IMR-90 (cell line): ENCODE measurements around the gene CYB561A3. TPM values are rescaled to one million over a fixed set of nuclear protein-coding genes. Genes with fewer than 3 reads are reported as not detected.

Experiments used
- ATAC-seq: fragments of 200-7000 bp; cut with Tn5 transposase; 2 replicates; pipeline ENCODE4 v1.9.1; 2020; ENCODE audit warnings: low read depth, mild to moderate bottlenecking, moderate library complexity
- BruUV-seq: library from RNA; stranded (reverse); fragments of 400-500 nt; replicated peaks from 2 replicates; lab custom pipeline; 2021; lab: Mats Ljungman, UMichigan
- CTCF ChIA-PET: fragments of 300-600 bp; formaldehyde crosslinking; extraction: SDS; loops from one replicate; lab custom pipeline; 2021; ENCODE audit warnings: antibody characterized with exemption; lab: Yijun Ruan, JAX
- POLR2A ChIA-PET: fragments of 300-600 bp; sonication (Branson Sonifier 250); formaldehyde crosslinking; loops from one replicate; lab custom pipeline; 2022; ENCODE audit warnings: antibody characterized with exemption; ENCODE audit not compliant: unreplicated experiment; lab: Charles Lee
- DNase-seq: peaks from one replicate; pipeline ENCODE4 v3.0.0; 2013
- H2AFZ ChIP-seq: replicated peaks from 2 replicates; pipeline ENCODE3; 2013; ENCODE audit warnings: low read length, mild to moderate bottlenecking; ENCODE audit not compliant: poor library complexity
- H2AK5ac ChIP-seq: 2 replicates; pipeline ENCODE4 v1.6.1; 2013; ENCODE audit warnings: low read depth, low read length, inconsistent platforms
- H2AK9ac ChIP-seq: replicated peaks from 2 replicates; pipeline ENCODE3; 2013; ENCODE audit warnings: mild to moderate bottlenecking, low read depth, low read length, moderate library complexity; ENCODE audit not compliant: poor library complexity
- H2BK120ac ChIP-seq: 2 replicates; pipeline ENCODE4 v1.6.1; 2013; ENCODE audit warnings: low read depth, low read length, inconsistent platforms
- H2BK15ac ChIP-seq: 3 replicates; pipeline ENCODE4 v1.6.1; 2013; ENCODE audit warnings: low read depth, low read length, inconsistent platforms
- H2BK20ac ChIP-seq: 2 replicates; pipeline ENCODE4 v1.6.1; 2013; ENCODE audit warnings: low read depth, mild to moderate bottlenecking, inconsistent platforms, low read length, moderate library complexity
- H2BK5ac ChIP-seq: 2 replicates; pipeline ENCODE4 v1.6.1; 2013; ENCODE audit warnings: mild to moderate bottlenecking, low read depth, low read length, inconsistent platforms; ENCODE audit not compliant: poor library complexity, severe bottlenecking
- H3K14ac ChIP-seq: replicated peaks from 2 replicates; pipeline ENCODE4 v1.6.1; 2013; ENCODE audit warnings: low read depth, low read length, inconsistent platforms
- H3K18ac ChIP-seq: 2 replicates; pipeline ENCODE4 v1.6.1; 2013; ENCODE audit warnings: low read depth, low read length, control low read depth
- H3K23ac ChIP-seq: 2 replicates; pipeline ENCODE4 v1.6.1; 2013; ENCODE audit warnings: low read depth, low read length, inconsistent platforms
- H3K27ac ChIP-seq: 2 replicates; pipeline ENCODE4 v1.5.1; 2013; ENCODE audit warnings: mild to moderate bottlenecking, control low read depth, low read length; ENCODE audit not compliant: insufficient read depth
- H3K27me3 ChIP-seq: 2 replicates; pipeline ENCODE4 v1.6.1; 2013; ENCODE audit warnings: low read length; ENCODE audit not compliant: control insufficient read depth, insufficient read depth
- H3K36me3 ChIP-seq: 2 replicates; pipeline ENCODE4 v1.6.1; 2013; ENCODE audit warnings: low read length, mixed read lengths; ENCODE audit not compliant: control insufficient read depth, insufficient read depth
- H3K4ac ChIP-seq: 2 replicates; pipeline ENCODE4 v1.6.1; 2013; ENCODE audit warnings: low read depth, low read length, inconsistent platforms
- H3K4me1 ChIP-seq: 2 replicates; pipeline ENCODE4 v1.6.1; 2013; ENCODE audit warnings: low read length, mixed read lengths; ENCODE audit not compliant: control insufficient read depth, insufficient read depth
- H3K4me2 ChIP-seq: 2 replicates; pipeline ENCODE4 v1.6.1; 2013; ENCODE audit warnings: low read depth, mild to moderate bottlenecking, control low read depth, low read length, moderate library complexity
- H3K4me3 ChIP-seq: 2 replicates; pipeline ENCODE4 v1.5.1; 2013; ENCODE audit warnings: low read depth, mild to moderate bottlenecking, control low read depth, low read length, moderate library complexity; ENCODE audit not compliant: insufficient read depth
- H3K56ac ChIP-seq: 2 replicates; pipeline ENCODE4 v1.6.1; 2013; ENCODE audit warnings: low read length, inconsistent platforms; ENCODE audit not compliant: insufficient read depth; ENCODE audit errors: extremely low read depth
- H3K79me1 ChIP-seq, 2 experiments: 2 replicates each; pipeline ENCODE4 v1.6.1; 2013; ENCODE audit warnings: low read length in 2 of 2, inconsistent platforms in 1 of 2, low read depth in 1 of 2
- H3K9ac ChIP-seq: 2 replicates; pipeline ENCODE4 v1.6.1; 2013; ENCODE audit warnings: low read depth, low read length, control low read depth
- H3K9me1 ChIP-seq: 2 replicates; pipeline ENCODE4 v1.6.1; 2013; ENCODE audit warnings: low read length, inconsistent platforms; ENCODE audit not compliant: insufficient read depth
- H3K9me3 ChIP-seq: 2 replicates; pipeline ENCODE4 v1.6.1; 2013; ENCODE audit warnings: low read length; ENCODE audit not compliant: control insufficient read depth, insufficient read depth
- H4K20me1 ChIP-seq: 2 replicates; pipeline ENCODE4 v1.6.1; 2013; ENCODE audit warnings: low read length, inconsistent platforms; ENCODE audit not compliant: insufficient read depth
- H4K5ac ChIP-seq: 2 replicates; pipeline ENCODE4 v1.6.1; 2013; ENCODE audit warnings: mild to moderate bottlenecking, low read depth, low read length, control low read depth
- H4K8ac ChIP-seq, 2 experiments: 2 replicates each; pipeline ENCODE4 v1.6.1; 2013; ENCODE audit warnings: low read depth in 2 of 2, low read length in 2 of 2, control low read depth in 1 of 2, inconsistent platforms in 1 of 2
- H4K91ac ChIP-seq: 2 replicates; pipeline ENCODE4 v1.6.1; 2013; ENCODE audit warnings: low read depth, low read length, inconsistent platforms; ENCODE audit not compliant: insufficient read depth
- CHD1 ChIP-seq: IDR thresholded peaks from 2 replicates; pipeline ENCODE4 v1.6.1; 2012; ENCODE audit warnings: low read depth, low read length, improper control_type of control experiment
- NFE2L2 ChIP-seq: fragments of 150-350 bp; IDR thresholded peaks from 2 replicates; pipeline ENCODE4 v1.6.1; 2016; ENCODE audit warnings: low read depth, mild to moderate bottlenecking, low read length
- RCOR1 ChIP-seq: IDR thresholded peaks from 2 replicates; pipeline ENCODE4 v1.6.1; 2012; ENCODE audit warnings: mild to moderate bottlenecking, low read length, improper control_type of control experiment; ENCODE audit not compliant: insufficient replicate concordance
- WGBS, 2 experiments: methylation state at CpG; one replicate each; pipeline versions ENCODE4 v1.1.5 to v1.1.7; 2013; ENCODE audit warnings: missing lambda C conversion rate in 2 of 2; ENCODE audit not compliant: insufficient read length in 1 of 2; ENCODE audit errors: extremely low coverage in 2 of 2; 5-methylcytosine and 5-hydroxymethylcytosine counted together
- dilution Hi-C: fragments of 300-500 bp; cut with HindIII; formaldehyde crosslinking; loops from one replicate; pipeline ENCODE4 v1.14.3; 2018; ENCODE audit warnings: low sequenced_read_pairs; ENCODE audit not compliant: unreplicated experiment
- in situ Hi-C: fragments of 300-500 bp; cut with MboI; formaldehyde crosslinking; loops from 3 replicates; pipeline ENCODE4 v1.14.3; 2019; ENCODE audit warnings: low sequenced_read_pairs, inconsistent platforms, mixed read lengths
- intact Hi-C: fragments of 100-400 bp; cut with micrococcal nuclease; formaldehyde crosslinking; loops from 2 replicates; pipeline ENCODE4 v1.10.0; 2022
- polyA plus RNA-seq, 3 experiments: library from polyadenylated mRNA; depleted of rRNA; stranded (reverse); fragments of >200 nt; gene quantifications; 2 replicates each; pipeline ENCODE4 v1.2.3, GENCODE V29; 2012; ENCODE audit warnings: low replicate concordance in 1 of 3
- total RNA-seq: library from RNA; depleted of rRNA; stranded (reverse); fragments of >200 nt; gene quantifications from 2 replicates; pipeline ENCODE4 v1.2.3, GENCODE V29; 2012

The CYB561A3 gene
- total and polyA plus RNA-seq, 2 of the 4 experiments (the other 2 are of a cell fraction), result 13.6 to 39.2 TPM

- WGBS, 2 experiments, result no CpG with 5 or more reads among the region's 4 CpGs
- ATAC-seq, result no peak
These were observed 5.0 kb downstream of the CYB561A3 start for GRCh38 chr11:61356706-61357105.

More at GRCh38 chr11:61356706-61357105, 5.0 kb downstream of the CYB561A3 start:
- Histone ChIP-seq H4K5ac (no peak overlapping the region), H3K18ac (no peak overlapping the region), H2BK20ac (no peak overlapping the region), H3K4me1 (peaks cover 2% of the 10 kb centered on the region; the same call in 1 of the 2 replicates), H3K36me3 (peaks cover 24% of the 10 kb centered on the region), H2BK15ac (no peak overlapping the region), H3K4ac (no peak overlapping the region), H2AK9ac (no peak overlapping the region), H3K56ac (no peak overlapping the region), H3K9ac (no peak overlapping the region), H4K8ac (no peak overlapping the region), H3K4me3 (no peak overlapping the region), H4K20me1 (no peaks in the 10 kb centered on the region), H3K14ac (no peak overlapping the region), H3K9me3 (no peaks in the 10 kb centered on the region), H3K9me1 (peaks cover 9% of the 10 kb centered on the region), H3K27me3 (no peaks in the 10 kb centered on the region), H2AK5ac (no peak overlapping the region), H2BK5ac (no peak overlapping the region), H4K91ac (no peak overlapping the region), H2AFZ (no peak overlapping the region), H3K79me1 (peaks cover 20 to 34% of the 10 kb centered on the region in 2 experiments), H2BK120ac (no peak overlapping the region), H3K4me2 (no peak overlapping the region), H3K23ac (no peak overlapping the region), H3K27ac (no peak overlapping the region)
- dilution Hi-C loops (no loop called here), in situ Hi-C loops (no loop called here), intact Hi-C loops (no loop called here)
- ChIA-PET CTCF (interaction anchor here (1.1 to 1.4 kb wide), 2 partner anchors 21 to 29 kb away, joined by 3 to 4 read pairs; no protein-coding TSS in a partner anchor), POLR2A (no interaction called here)
- DNase-seq, result no peak
- no TSS peak for BruUV-seq
- TF ChIP-seq CHD1 (no peak), NFE2L2 (no peak), RCOR1 (no peak)
